ENCODE results near the gene IGSF21. TPM values are rescaled to one million over a fixed set of nuclear protein-coding genes. Genes with fewer than 3 reads are reported as not detected.

Gene IGSF21
- total and polyA plus RNA-seq, 2 donors from 2014 or later: 1.4 to 6.6 TPM

DNA sequence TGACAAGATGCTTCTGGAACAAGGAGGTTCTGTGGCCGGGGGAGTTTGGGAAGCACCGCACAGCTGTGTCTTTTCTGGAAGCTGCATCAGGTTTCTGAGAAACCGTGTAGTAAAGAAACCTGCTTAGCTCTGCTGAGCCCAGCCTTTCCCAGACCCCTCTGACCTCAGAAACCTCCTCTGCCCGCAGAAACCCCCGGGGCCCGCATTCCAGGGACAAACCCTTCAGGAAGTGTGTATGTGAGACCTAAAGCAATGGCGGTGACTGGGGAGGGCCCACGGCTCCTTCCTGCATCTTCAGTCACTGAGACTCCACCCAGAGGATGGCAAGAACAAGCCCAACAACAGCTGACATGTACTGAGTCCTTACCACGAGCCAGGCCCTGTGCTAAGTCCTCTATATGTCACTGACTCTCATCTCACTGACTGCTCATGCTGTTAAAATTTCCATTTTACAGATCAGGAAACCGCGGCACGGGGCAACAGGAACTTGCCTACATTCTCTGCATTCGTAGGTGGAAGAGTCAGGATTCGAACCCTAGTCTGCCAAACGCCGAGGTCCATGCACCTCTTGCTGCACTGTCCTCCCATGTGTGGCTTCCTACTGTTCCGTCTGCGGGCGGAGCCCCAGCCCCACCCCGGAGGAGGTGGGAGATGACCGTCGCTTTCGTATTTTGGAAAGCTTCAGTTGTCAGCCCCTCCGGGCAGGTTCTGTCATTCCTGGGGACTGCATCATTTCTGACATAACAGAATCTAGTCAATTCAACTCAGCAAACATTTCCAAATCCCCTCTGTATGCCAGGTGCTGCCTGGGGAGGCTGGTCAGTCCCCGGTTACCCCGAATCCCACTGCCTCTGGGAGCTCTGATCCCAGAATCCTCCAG lies 299.8 kb downstream of the IGSF21 start:
- Histone ChIP-seq H3K4me1 (ENCODE audit: control insufficient read depth in 2 of 3, insufficient read depth in 2 of 3, low read depth in 1 of 3, low read length in 3 of 3) (no peaks in the 10 kb centered on the region), H3K9ac (ENCODE audit: low read length in 3 of 3) (no peak overlapping the region), H3K9me3 (ENCODE audit: control insufficient read depth in 2 of 3, insufficient read depth in 1 of 3, low read length in 3 of 3) (peaks cover 0 to 24% (median 0%) of the 10 kb centered on the region in 3 donors), H3K36me3 (ENCODE audit: control insufficient read depth in 2 of 3, insufficient read depth in 3 of 3, low read length in 3 of 3) (no peaks in the 10 kb centered on the region), H3K4me3 (ENCODE audit: low read length in 3 of 3) (no peak overlapping the region), H3K27ac (ENCODE audit: low read depth in 2 of 2, low read length in 2 of 2) (no peak overlapping the region), H3K27me3 (ENCODE audit: control insufficient read depth, insufficient read depth, low read length) (no peaks in the 10 kb centered on the region)
- DNase-seq: peak in 3 of 5 donors; percentile 4 to 34 (median 16)
- TF ChIP-seq, protein P1, sequence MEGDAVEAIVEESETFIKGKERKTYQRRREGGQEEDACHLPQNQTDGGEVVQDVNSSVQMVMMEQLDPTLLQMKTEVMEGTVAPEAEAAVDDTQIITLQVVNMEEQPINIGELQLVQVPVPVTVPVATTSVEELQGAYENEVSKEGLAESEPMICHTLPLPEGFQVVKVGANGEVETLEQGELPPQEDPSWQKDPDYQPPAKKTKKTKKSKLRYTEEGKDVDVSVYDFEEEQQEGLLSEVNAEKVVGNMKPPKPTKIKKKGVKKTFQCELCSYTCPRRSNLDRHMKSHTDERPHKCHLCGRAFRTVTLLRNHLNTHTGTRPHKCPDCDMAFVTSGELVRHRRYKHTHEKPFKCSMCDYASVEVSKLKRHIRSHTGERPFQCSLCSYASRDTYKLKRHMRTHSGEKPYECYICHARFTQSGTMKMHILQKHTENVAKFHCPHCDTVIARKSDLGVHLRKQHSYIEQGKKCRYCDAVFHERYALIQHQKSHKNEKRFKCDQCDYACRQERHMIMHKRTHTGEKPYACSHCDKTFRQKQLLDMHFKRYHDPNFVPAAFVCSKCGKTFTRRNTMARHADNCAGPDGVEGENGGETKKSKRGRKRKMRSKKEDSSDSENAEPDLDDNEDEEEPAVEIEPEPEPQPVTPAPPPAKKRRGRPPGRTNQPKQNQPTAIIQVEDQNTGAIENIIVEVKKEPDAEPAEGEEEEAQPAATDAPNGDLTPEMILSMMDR (IDR thresholded peaks at IDR 0.05; ENCODE audit: borderline replicate concordance, extremely low read depth, insufficient read depth): no peak
- intact Hi-C loops (cut with DNase I): no loop called here
- FAIRE-seq: no peak

DNA sequence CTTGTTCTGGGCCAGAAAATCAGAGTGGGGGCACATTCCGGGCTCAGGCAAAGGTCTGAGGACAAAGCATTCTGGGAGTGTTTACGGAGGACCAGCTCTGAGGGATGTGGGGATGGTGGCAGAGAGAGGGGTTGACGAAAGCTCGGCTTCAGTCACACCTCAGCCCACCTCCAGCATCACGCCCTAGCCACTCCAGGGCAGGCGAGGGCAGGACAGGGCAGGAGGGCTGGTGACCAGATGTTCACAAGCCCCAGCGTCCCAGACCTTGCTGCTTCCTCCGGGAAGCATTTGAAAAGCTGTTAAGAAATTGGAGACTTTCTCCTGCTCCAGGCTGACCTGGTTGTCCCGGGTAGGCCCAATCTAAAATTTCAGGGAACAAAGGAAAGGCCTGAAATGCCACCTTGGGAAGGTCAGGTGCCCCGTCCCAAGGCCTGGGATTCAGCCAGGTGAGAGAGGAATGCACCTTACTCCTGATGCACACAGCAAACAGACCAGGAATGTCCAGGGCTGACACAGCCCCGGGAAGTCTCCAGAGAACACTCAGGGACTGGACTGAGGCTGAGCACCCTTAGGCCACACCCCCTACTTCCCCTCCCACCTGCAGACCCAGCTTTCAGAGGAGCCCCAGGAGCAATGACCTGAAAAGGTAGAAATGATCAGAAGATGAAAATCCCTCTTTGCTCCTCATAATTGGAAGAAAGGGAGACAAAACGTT lies 301.2 kb downstream of the IGSF21 start:
- FAIRE-seq (no peak), DNase-seq (peak in 1 of 5 donors; percentile 32)
- intact Hi-C loops (cut with DNase I): no loop called here

DNA sequence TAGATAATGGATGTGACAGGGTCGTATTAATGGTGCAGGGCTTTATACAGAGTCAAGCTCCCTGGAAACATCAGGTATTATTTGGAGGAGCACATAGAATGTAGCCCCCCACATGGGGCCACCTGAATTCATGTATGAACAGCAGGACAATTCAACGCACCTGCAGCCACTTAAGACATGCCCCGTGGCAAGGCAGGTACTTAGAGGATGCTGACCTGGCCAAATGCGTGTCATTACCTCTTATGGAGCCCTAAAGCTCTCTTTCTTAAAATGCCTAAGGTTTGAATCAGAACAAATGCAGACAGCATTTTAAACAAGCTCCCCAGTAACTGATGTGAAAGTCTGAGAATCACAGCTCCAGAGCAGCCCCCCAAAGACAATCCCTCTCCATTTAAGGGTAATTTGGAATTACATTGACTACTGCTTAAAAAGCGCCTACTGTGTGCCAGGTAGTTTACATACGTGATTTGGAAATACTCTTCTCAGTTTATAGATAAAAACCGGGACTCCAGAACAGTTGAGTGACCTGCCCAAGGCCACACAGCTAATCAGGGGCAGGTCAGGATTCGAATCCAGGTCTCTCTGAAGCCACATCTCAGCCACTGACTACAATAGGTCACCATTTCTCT lies 302.1 kb downstream of the IGSF21 start:
- FAIRE-seq (no peak), DNase-seq (no peak)
- H3K9me3 ChIP-seq (ENCODE audit: control insufficient read depth in 2 of 3, insufficient read depth in 1 of 3, low read length in 3 of 3): peaks cover 0 to 18% (median 0%) of the 10 kb centered on the region in 3 donors
- H3K27me3 ChIP-seq (ENCODE audit: control insufficient read depth, insufficient read depth, low read length): no peaks in the 10 kb centered on the region
- TF ChIP-seq, protein P1 (IDR thresholded peaks at IDR 0.05; ENCODE audit: borderline replicate concordance, extremely low read depth, insufficient read depth): no peak
- no peaks in the 10 kb centered on the region for H3K4me1 ChIP-seq (ENCODE audit: control insufficient read depth in 2 of 3, insufficient read depth in 2 of 3, low read depth in 1 of 3, low read length in 3 of 3)
- no peak overlapping the region for H3K4me3 ChIP-seq (ENCODE audit: low read length in 3 of 3)
- no peak overlapping the region for H3K9ac ChIP-seq (ENCODE audit: low read length in 3 of 3)
- intact Hi-C loops (cut with DNase I): no loop called here
- H3K27ac ChIP-seq (ENCODE audit: low read depth in 2 of 2, low read length in 2 of 2): no peak overlapping the region
- no peaks in the 10 kb centered on the region for H3K36me3 ChIP-seq (ENCODE audit: control insufficient read depth in 2 of 3, insufficient read depth in 3 of 3, low read length in 3 of 3)

More for the DNA sequence above, 301.2 kb downstream of the IGSF21 start:
- H3K27me3 ChIP-seq (ENCODE audit: control insufficient read depth, insufficient read depth, low read length): no peaks in the 10 kb centered on the region
- no peak overlapping the region for H3K4me3 ChIP-seq (ENCODE audit: low read length in 3 of 3)
- H3K9ac ChIP-seq (ENCODE audit: low read length in 3 of 3): no peak overlapping the region
- TF ChIP-seq, protein P1 (IDR thresholded peaks at IDR 0.05; ENCODE audit: borderline replicate concordance, extremely low read depth, insufficient read depth): no peak
- H3K27ac ChIP-seq (ENCODE audit: low read depth in 2 of 2, low read length in 2 of 2): no peak overlapping the region
- H3K4me1 ChIP-seq (ENCODE audit: control insufficient read depth in 2 of 3, insufficient read depth in 2 of 3, low read depth in 1 of 3, low read length in 3 of 3): no peaks in the 10 kb centered on the region
- peaks cover 0 to 24% (median 0%) of the 10 kb centered on the region in 3 donors for H3K9me3 ChIP-seq (ENCODE audit: control insufficient read depth in 2 of 3, insufficient read depth in 1 of 3, low read length in 3 of 3)
- no peaks in the 10 kb centered on the region for H3K36me3 ChIP-seq (ENCODE audit: control insufficient read depth in 2 of 3, insufficient read depth in 3 of 3, low read length in 3 of 3)
